WERI-Rb-1 (cell line): ENCODE results near the gene FXYD5.
"Not testable (repeated sequence)": the region's sequence is repeated elsewhere in the genome, so short reads cannot be mapped to it uniquely, and the experiment has no call there.

Source experiments
- DNase-seq: peaks from one replicate; pipeline ENCODE4 v3.0.0-alpha.2; 2020
- H3K27ac ChIP-seq: fragments of 250-450 bp; sonication (Bioruptor Pico); 2 replicates; pipeline ENCODE4 v1.5.1; 2020; ENCODE audit warnings: mild to moderate bottlenecking, moderate library complexity
- H3K27me3 ChIP-seq: fragments of 250-450 bp; sonication (Bioruptor Pico); 2 replicates; pipeline ENCODE4 v1.5.1; 2021; ENCODE audit warnings: mild to moderate bottlenecking, low read depth, moderate library complexity; ENCODE audit not compliant: insufficient read depth, severe bottlenecking
- H3K36me3 ChIP-seq: fragments of 250-450 bp; sonication (Bioruptor Pico); 2 replicates; pipeline ENCODE4 v1.5.1; 2020; ENCODE audit warnings: mild to moderate bottlenecking, moderate library complexity
- H3K4me3 ChIP-seq: 2 replicates; pipeline ENCODE4 v1.5.1; 2011; ENCODE audit warnings: low read depth, mild to moderate bottlenecking, control low read depth, low read length
- H3K9me3 ChIP-seq: fragments of 250-450 bp; sonication (Bioruptor Pico); 2 replicates; pipeline ENCODE4 v1.5.1; 2021; ENCODE audit warnings: mild to moderate bottlenecking, moderate library complexity; ENCODE audit not compliant: severe bottlenecking
- CTCF ChIP-seq: IDR thresholded peaks from 2 replicates; pipeline ENCODE4 v1.5.1; 2011; ENCODE audit warnings: low read depth, mild to moderate bottlenecking, control low read depth, inconsistent platforms, low read length

The FXYD5 gene

GRCh38 chr19:35184267-35184666, 29.7 kb downstream of the FXYD5 start:
- DNase-seq: no peak
- Histone ChIP-seq H3K4me3 (no peak overlapping the region), H3K27ac (no peak overlapping the region), H3K36me3 (no peaks in the 10 kb centered on the region), H3K27me3 (no peaks in the 10 kb centered on the region), H3K9me3 (no peaks in the 10 kb centered on the region)
- TF ChIP-seq CTCF: no peak

GRCh38 chr19:35184884-35185283, 30.3 kb downstream of the FXYD5 start:
- Histone ChIP-seq H3K27me3 (no peaks in the 10 kb centered on the region), H3K36me3 (no peaks in the 10 kb centered on the region), H3K27ac (no peak overlapping the region), H3K9me3 (no peaks in the 10 kb centered on the region), H3K4me3 (no peak overlapping the region)
- DNase-seq: no peak
- no peak for TF ChIP-seq CTCF

- DNase-seq: no peak
- H3K36me3 ChIP-seq: no peaks in the 10 kb centered on the region
- H3K27me3 ChIP-seq: no peaks in the 10 kb centered on the region
- no peaks in the 10 kb centered on the region for H3K9me3 ChIP-seq
- H3K27ac ChIP-seq: no peak overlapping the region
- TF ChIP-seq CTCF: no peak
- H3K4me3 ChIP-seq: no peak overlapping the region
Measured at GRCh38 chr19:35194012-35194984, 39.8 kb downstream of the FXYD5 start.

- Histone ChIP-seq H3K4me3 (no peak overlapping the region), H3K27ac (no peak overlapping the region), H3K36me3 (no peaks in the 10 kb centered on the region), H3K27me3 (no peaks in the 10 kb centered on the region), H3K9me3 (no peaks in the 10 kb centered on the region)
- DNase-seq: no peak
- no peak for TF ChIP-seq CTCF
Measured at GRCh38 chr19:35195830-35196229, 41.3 kb downstream of the FXYD5 start.

GRCh38 chr19:35196861-35197260, 42.3 kb downstream of the FXYD5 start:
- DNase-seq, H3K27ac ChIP-seq, H3K36me3 ChIP-seq, H3K4me3 ChIP-seq, H3K9me3 ChIP-seq, H3K27me3 ChIP-seq: not testable (repeated sequence)

- TF ChIP-seq CTCF: no peak
- no peak overlapping the region for H3K27ac ChIP-seq
- no peaks in the 10 kb centered on the region for H3K36me3 ChIP-seq
- H3K4me3 ChIP-seq: no peak overlapping the region
- H3K9me3 ChIP-seq: no peaks in the 10 kb centered on the region
- no peak for DNase-seq
- no peaks in the 10 kb centered on the region for H3K27me3 ChIP-seq
Measured at GRCh38 chr19:35199481-35199880, 44.9 kb downstream of the FXYD5 start.
